Parathyroid adenoma (tissue), 2 donors: ENCODE results near the gene SYT7.

Experiments
- H2AFZ ChIP-seq: fragments of 300-600 bp; sonication (generic); one replicate; pipeline ENCODE4 v1.7.0; 2017; ENCODE audit warnings: antibody characterized with exemption, mild to moderate bottlenecking
- H3K27ac ChIP-seq: fragments of 300-600 bp; sonication (generic); one replicate; pipeline ENCODE4 v1.7.0; 2017
- H3K27me3 ChIP-seq: fragments of 300-600 bp; sonication (generic); one replicate; pipeline ENCODE4 v1.7.0; 2017; ENCODE audit warnings: low read length; ENCODE audit not compliant: control insufficient read depth, insufficient read depth
- H3K36me3 ChIP-seq: fragments of 300-600 bp; sonication (generic); one replicate; pipeline ENCODE4 v1.7.0; 2017; ENCODE audit warnings: low read length; ENCODE audit not compliant: control insufficient read depth, insufficient read depth
- H3K4me1 ChIP-seq: fragments of 300-600 bp; sonication (generic); one replicate; pipeline ENCODE4 v1.7.0; 2017; ENCODE audit warnings: control low read depth
- H3K4me2 ChIP-seq: fragments of 300-600 bp; sonication (generic); one replicate; pipeline ENCODE4 v1.7.0; 2017; ENCODE audit warnings: low read length
- H3K4me3 ChIP-seq: fragments of 300-600 bp; sonication (generic); one replicate; pipeline ENCODE4 v1.7.0; 2017; ENCODE audit warnings: low read depth, low read length
- H3K79me2 ChIP-seq: fragments of 300-600 bp; sonication (generic); one replicate; pipeline ENCODE4 v1.7.0; 2017; ENCODE audit warnings: control low read depth
- H3K9ac ChIP-seq: fragments of 300-600 bp; sonication (generic); one replicate; pipeline ENCODE4 v1.7.0; 2017; ENCODE audit warnings: mild to moderate bottlenecking
- H3K9me3 ChIP-seq: fragments of 300-600 bp; sonication (generic); one replicate; pipeline ENCODE4 v1.7.0; 2017; ENCODE audit warnings: low read length; ENCODE audit not compliant: control insufficient read depth
- CTCF ChIP-seq: fragments of 300-600 bp; sonication (generic); IDR thresholded peaks from one replicate; pipeline ENCODE4 v1.7.0; 2017; ENCODE audit warnings: antibody characterized with exemption, mild to moderate bottlenecking
- donor health status: primary hyperparathyroidism.

SYT7 gene

GRCh38 chr11:61526229-61526628 is 54.6 kb downstream of the SYT7 start:
- no peak for TF ChIP-seq CTCF

GRCh38 chr11:61524963-61525587 is 55.8 kb downstream of the SYT7 start:
- Histone ChIP-seq H3K36me3 (no peaks in the 10 kb centered on the region), H3K27me3 (no peaks in the 10 kb centered on the region), H3K79me2 (no peaks in the 10 kb centered on the region), H2AFZ (no peak overlapping the region), H3K4me1 (peaks cover 2% of the 10 kb centered on the region), H3K4me3 (no peak overlapping the region), H3K27ac (no peak overlapping the region), H3K9me3 (no peaks in the 10 kb centered on the region), H3K9ac (no peak overlapping the region), H3K4me2 (no peak overlapping the region)
- TF ChIP-seq CTCF: no peak

More at GRCh38 chr11:61526229-61526628, 54.6 kb downstream of the SYT7 start:
- H2AFZ ChIP-seq: no peak overlapping the region
- H3K79me2 ChIP-seq: no peaks in the 10 kb centered on the region
- no peaks in the 10 kb centered on the region for H3K27me3 ChIP-seq
- H3K4me2 ChIP-seq: no peak overlapping the region
- no peak overlapping the region for H3K4me3 ChIP-seq
- H3K9me3 ChIP-seq: no peaks in the 10 kb centered on the region
- H3K9ac ChIP-seq: no peak overlapping the region
- no peaks in the 10 kb centered on the region for H3K36me3 ChIP-seq
- peaks cover 10% of the 10 kb centered on the region for H3K4me1 ChIP-seq
- no peak overlapping the region for H3K27ac ChIP-seq

DNA sequence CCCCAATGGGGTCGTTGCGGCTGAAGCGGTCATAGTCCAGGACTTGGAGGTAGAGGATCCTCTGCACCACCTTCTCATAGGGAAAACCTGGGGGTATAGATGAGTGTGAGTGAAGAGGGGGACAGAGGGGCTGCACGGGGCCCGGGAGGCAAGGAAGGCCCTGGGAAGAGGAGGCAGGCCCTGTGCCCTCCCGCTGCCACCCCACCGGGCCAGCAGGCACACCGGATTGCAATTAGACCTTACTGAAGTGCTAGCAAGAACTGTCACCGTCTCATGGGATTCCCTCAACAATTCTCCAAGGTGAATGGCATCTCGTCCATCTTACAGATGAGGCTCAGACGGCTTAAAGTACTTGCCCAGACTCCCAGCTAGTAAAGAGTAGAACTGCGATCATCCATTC is 56.4 kb downstream of the SYT7 start:
- Histone ChIP-seq H2AFZ (no peak overlapping the region), H3K27ac (no peak overlapping the region)

DNA sequence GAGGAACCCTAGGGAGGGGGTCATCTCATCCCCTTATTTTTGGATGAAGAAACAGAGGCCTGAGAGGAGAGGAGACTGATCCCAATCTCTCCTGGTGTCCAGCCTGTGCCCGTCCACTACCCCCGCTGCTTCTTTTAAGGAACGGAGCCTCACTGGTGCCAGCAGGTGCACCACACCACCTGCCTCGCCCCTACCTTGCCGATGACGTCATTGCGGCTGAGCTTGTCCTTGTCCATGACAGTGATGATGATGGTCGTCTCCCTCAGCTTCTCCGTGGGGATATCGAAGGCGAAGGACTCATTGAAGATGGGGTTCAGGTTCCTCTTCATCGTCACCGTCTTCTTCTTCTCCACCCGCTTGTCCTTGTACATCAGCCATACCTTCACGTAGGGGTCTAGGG is 58.0 kb downstream of the SYT7 start:
- Histone ChIP-seq H3K27ac (no peak overlapping the region), H3K79me2 (no peaks in the 10 kb centered on the region), H3K9me3 (no peaks in the 10 kb centered on the region), H3K4me3 (no peak overlapping the region), H3K4me2 (no peak overlapping the region), H2AFZ (no peak overlapping the region), H3K4me1 (no peaks in the 10 kb centered on the region), H3K9ac (no peak overlapping the region), H3K36me3 (no peaks in the 10 kb centered on the region), H3K27me3 (no peaks in the 10 kb centered on the region)
- TF ChIP-seq CTCF: no peak

More for the DNA sequence above, 56.4 kb downstream of the SYT7 start:
- Histone ChIP-seq H3K4me1 (no peaks in the 10 kb centered on the region), H3K9ac (no peak overlapping the region), H3K36me3 (no peaks in the 10 kb centered on the region), H3K27me3 (no peaks in the 10 kb centered on the region), H3K4me2 (no peak overlapping the region), H3K79me2 (no peaks in the 10 kb centered on the region), H3K4me3 (no peak overlapping the region), H3K9me3 (no peaks in the 10 kb centered on the region)
- no peak for TF ChIP-seq CTCF
